GM10266 (cell line): ENCODE data around the gene UGT1A6.
"Not testable (repeated sequence)": the region's sequence is repeated elsewhere in the genome, so short reads cannot be mapped to it uniquely, and the experiment has no call there.

ENCODE experiments used
- DNase-seq: peaks from one replicate; pipeline ENCODE4 v3.0.0; 2012; ENCODE audit errors: extremely low spot score
- TF ChIP-seq, protein P1 (sequence below): IDR thresholded peaks from 2 replicates; pipeline ENCODE4 v1.5.1; 2012; ENCODE audit warnings: mild to moderate bottlenecking, low read depth; ENCODE audit not compliant: control insufficient read depth, insufficient read depth; ENCODE audit errors: missing control alignments

Gene UGT1A6

GRCh38 chr2:233698740-233699139 is 6.0 kb downstream of the UGT1A6 start:
- TF ChIP-seq, protein P1, sequence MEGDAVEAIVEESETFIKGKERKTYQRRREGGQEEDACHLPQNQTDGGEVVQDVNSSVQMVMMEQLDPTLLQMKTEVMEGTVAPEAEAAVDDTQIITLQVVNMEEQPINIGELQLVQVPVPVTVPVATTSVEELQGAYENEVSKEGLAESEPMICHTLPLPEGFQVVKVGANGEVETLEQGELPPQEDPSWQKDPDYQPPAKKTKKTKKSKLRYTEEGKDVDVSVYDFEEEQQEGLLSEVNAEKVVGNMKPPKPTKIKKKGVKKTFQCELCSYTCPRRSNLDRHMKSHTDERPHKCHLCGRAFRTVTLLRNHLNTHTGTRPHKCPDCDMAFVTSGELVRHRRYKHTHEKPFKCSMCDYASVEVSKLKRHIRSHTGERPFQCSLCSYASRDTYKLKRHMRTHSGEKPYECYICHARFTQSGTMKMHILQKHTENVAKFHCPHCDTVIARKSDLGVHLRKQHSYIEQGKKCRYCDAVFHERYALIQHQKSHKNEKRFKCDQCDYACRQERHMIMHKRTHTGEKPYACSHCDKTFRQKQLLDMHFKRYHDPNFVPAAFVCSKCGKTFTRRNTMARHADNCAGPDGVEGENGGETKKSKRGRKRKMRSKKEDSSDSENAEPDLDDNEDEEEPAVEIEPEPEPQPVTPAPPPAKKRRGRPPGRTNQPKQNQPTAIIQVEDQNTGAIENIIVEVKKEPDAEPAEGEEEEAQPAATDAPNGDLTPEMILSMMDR = no peak
- DNase-seq = no peak

- TF ChIP-seq, protein P1 = no peak
- no peak for DNase-seq
Observed at GRCh38 chr2:233699424-233700027, 6.8 kb downstream of the UGT1A6 start.

DNA sequence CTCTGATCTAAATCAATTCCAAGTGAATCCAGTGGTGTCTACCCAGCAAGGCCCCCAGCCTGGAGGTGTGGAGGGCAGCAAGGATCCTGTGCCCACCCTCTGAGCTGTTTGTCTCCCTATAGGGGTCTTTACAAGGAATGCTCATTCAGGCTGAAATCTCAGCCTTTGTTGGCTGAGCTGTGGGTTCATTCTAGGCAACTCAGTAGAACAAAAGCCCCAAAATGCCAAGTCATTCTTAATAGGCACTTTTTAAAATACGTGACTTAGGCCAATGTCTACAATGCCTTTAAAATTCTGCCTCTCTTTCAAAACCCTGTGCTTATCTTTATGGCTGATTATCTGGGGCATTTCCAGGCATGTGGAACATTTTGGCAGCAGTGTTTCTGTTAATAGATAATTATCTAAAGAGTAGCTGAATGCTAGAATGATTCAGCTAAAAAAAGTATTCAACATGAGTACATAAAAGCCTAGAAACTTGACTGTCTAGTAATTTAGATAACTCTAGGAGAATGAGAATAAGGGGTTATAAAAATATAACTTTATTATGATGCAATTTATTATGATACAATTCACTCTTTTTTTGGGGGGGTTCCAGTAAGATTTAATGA is 7.4 kb downstream of the UGT1A6 start:
- TF ChIP-seq, protein P1 = no peak
- no peak for DNase-seq

DNA sequence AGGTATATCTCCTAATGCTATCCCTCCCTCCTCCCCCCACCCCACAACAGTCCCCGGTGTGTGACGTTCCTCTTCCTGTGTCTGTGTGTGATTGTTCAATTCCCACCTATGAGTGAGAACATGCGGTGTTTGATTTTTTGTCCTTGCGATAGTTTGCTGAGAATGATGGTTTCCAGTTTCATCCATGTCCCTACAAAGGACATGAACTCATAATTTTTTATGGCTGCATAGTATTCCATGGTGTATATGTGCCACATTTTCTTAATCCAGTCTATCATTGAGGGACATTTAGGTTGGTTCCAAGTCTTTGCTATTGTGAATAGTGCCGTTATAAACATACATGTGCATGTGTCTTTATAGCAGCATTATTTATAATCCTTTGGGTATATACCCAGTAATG is 8.2 kb downstream of the UGT1A6 start:
- DNase-seq = not testable (repeated sequence)

GRCh38 chr2:233702238-233702637 is 9.5 kb downstream of the UGT1A6 start:
- TF ChIP-seq, protein P1 = no peak
- DNase-seq = no peak

DNA sequence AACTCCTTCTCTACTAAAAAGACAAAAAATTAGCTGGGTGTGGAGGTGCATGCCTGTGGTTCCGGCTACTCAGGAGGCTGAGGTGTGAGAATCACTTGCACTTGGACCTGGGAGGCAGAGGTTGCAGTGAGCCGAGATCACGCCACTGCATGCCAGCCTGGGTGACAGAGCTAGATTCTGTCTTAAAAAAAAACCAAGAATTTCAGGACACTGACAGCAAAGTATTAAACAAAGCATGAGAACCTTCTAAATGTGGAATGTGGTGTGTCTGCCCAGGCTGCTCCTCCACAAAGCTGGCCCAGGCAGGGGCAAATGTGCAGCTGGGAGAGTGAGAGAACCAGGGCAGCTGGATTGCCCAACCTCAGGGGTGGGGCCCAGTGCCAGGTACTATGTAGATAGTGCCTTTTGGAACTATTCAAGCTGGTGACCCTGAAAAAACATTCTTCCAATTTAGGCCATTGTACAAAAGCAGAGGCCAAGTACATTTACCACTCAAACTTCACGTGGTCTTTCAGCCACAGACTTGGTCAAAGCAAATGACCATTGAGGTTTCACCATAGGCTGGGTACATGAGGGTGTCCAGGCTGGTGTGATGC is 13.3 kb downstream of the UGT1A6 start:
- TF ChIP-seq, protein P1 = no peak
- no peak for DNase-seq

DNA sequence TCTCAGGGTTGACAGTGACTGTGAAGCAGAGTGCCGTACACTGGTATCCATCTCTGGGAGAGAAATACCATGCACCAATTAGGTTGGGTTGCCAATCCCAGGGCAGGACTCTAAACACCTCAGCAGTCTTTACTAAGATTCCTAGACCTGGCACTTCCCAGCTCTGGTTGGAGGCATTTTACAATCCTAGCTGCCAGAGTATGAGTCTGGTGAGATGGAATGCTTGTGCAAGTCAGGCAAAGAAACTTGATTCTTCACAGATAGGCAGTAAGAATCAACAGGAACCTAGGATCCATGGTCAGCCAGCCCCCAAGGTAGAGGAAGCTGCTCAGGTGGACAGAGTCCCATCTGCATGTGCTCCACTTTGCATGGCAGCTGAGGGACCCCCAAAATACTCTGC is 14.0 kb downstream of the UGT1A6 start:
- TF ChIP-seq, protein P1 = no peak
- DNase-seq = no peak
